Measurements from ENCODE around the gene ATP8A2.

Gene ATP8A2

DNA sequence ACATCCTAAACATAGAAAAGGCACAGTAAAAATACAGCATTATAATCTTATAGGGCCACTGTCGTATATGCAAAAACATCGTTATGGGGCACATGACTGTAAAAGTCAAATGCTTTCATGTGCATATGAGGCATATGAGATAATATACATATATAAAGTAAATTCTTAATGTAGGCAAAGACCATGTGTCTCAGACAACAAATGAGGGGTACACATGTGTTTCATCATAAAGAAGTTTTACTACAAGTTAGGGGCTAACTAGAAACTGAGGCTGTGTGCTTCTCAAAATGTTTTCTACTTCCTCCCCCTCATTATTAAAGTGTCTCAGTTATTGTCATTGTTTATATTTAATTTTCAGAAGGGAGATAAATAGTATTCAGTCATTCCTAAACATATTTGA lies 370.4 kb downstream of the ATP8A2 start:
- TF ChIP-seq CTCF (IDR thresholded peaks at IDR 0.05; ENCODE audit: insufficient read depth, low read length, poor library complexity, severe bottlenecking), result no peak
- no peak for DNase-seq (ENCODE audit: extremely low read depth, insufficient read length)
- H3K27me3 ChIP-seq (replicated peaks; ENCODE audit: control insufficient read depth, insufficient read depth, low read length), result no peaks in the 10 kb centered on the region
- H3K36me3 ChIP-seq (ENCODE audit: control insufficient read depth, insufficient read depth, low read length), result no peaks in the 10 kb centered on the region
- no peak overlapping the region for H3K4me3 ChIP-seq (replicated peaks; ENCODE audit: low read depth, low read length)

GRCh38 chr13:25743421-25743820 lies 371.6 kb downstream of the ATP8A2 start:
- no peaks in the 10 kb centered on the region for H3K27me3 ChIP-seq (replicated peaks; ENCODE audit: control insufficient read depth, insufficient read depth, low read length)
- H3K4me3 ChIP-seq (replicated peaks; ENCODE audit: low read depth, low read length), result no peak overlapping the region
- H3K36me3 ChIP-seq (ENCODE audit: control insufficient read depth, insufficient read depth, low read length), result no peaks in the 10 kb centered on the region
- no peak for DNase-seq (ENCODE audit: extremely low read depth, insufficient read length)
- TF ChIP-seq CTCF (IDR thresholded peaks at IDR 0.05; ENCODE audit: insufficient read depth, low read length, poor library complexity, severe bottlenecking), result no peak

DNA sequence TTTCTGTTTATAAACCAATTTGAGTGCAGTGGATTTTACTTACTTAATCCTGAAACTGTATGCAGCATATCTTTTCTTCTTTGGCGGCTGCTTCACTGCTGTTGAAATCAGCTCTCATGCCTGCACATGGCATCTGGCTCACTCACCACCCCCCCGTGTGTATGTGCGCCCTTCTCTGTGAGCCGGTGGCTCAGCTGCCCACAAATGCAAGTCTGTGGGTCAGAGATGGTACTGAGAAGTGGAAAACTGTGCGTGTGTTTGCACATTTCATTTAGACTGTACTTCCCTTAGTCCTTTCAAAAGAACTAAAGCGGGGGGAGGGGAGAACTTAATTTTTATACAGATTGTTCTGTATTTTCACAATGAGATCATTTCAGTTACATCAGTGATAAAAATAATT lies 372.4 kb downstream of the ATP8A2 start:
- H3K36me3 ChIP-seq (ENCODE audit: control insufficient read depth, insufficient read depth, low read length), result no peaks in the 10 kb centered on the region
- TF ChIP-seq CTCF (IDR thresholded peaks at IDR 0.05; ENCODE audit: insufficient read depth, low read length, poor library complexity, severe bottlenecking), result no peak
- no peaks in the 10 kb centered on the region for H3K27me3 ChIP-seq (replicated peaks; ENCODE audit: control insufficient read depth, insufficient read depth, low read length)
- H3K4me3 ChIP-seq (replicated peaks; ENCODE audit: low read depth, low read length), result no peak overlapping the region
- DNase-seq (ENCODE audit: extremely low read depth, insufficient read length), result no peak

DNA sequence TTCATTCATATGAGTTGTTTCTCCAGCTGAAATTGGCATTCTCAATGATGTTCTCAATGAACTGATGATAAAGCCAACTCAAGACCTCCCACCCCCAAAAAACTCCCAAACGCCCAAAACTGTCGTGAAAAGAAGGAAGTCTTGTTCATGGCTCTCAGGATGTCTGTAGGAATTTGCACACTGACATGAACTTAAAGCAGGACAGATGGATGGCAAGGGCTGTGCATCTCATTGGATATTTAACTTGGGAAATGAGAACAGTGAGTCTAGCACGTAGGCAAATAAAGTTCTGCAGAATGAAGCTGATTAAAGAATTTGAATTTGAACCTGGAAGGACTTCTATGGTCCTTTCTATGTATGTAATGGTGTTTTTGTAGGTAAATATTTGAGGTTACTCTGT lies 374.4 kb downstream of the ATP8A2 start:
- TF ChIP-seq CTCF (IDR thresholded peaks at IDR 0.05; ENCODE audit: insufficient read depth, low read length, poor library complexity, severe bottlenecking), result no peak
- no peak for DNase-seq (ENCODE audit: extremely low read depth, insufficient read length)
- H3K36me3 ChIP-seq (ENCODE audit: control insufficient read depth, insufficient read depth, low read length), result no peaks in the 10 kb centered on the region

GRCh38 chr13:25752957-25753551 lies 381.3 kb downstream of the ATP8A2 start:
- H3K4me3 ChIP-seq (replicated peaks; ENCODE audit: low read depth, low read length), result no peak overlapping the region
- TF ChIP-seq CTCF (IDR thresholded peaks at IDR 0.05; ENCODE audit: insufficient read depth, low read length, poor library complexity, severe bottlenecking), result no peak
- no peak for DNase-seq (ENCODE audit: extremely low read depth, insufficient read length)
- H3K36me3 ChIP-seq (ENCODE audit: control insufficient read depth, insufficient read depth, low read length), result no peaks in the 10 kb centered on the region
- H3K27me3 ChIP-seq (replicated peaks; ENCODE audit: control insufficient read depth, insufficient read depth, low read length), result no peaks in the 10 kb centered on the region

More for the DNA sequence above, 374.4 kb downstream of the ATP8A2 start:
- Histone ChIP-seq H3K4me3 (replicated peaks; ENCODE audit: low read depth, low read length) (no peak overlapping the region), H3K27me3 (replicated peaks; ENCODE audit: control insufficient read depth, insufficient read depth, low read length) (no peaks in the 10 kb centered on the region)

- Histone ChIP-seq H3K27me3 (replicated peaks; ENCODE audit: control insufficient read depth, insufficient read depth, low read length) (no peaks in the 10 kb centered on the region), H3K36me3 (ENCODE audit: control insufficient read depth, insufficient read depth, low read length) (no peaks in the 10 kb centered on the region), H3K4me3 (replicated peaks; ENCODE audit: low read depth, low read length) (no peak overlapping the region)
- no peak for DNase-seq (ENCODE audit: extremely low read depth, insufficient read length)
- TF ChIP-seq CTCF (IDR thresholded peaks at IDR 0.05; ENCODE audit: insufficient read depth, low read length, poor library complexity, severe bottlenecking), result no peak
Observed at GRCh38 chr13:25753976-25754375, 382.2 kb downstream of the ATP8A2 start.

Data from GM06990 (cell line).